GM19324 (cell line): Measurements from ENCODE around the gene BCL11A.
"Not testable (repeated sequence)": the region's sequence is repeated elsewhere in the genome, so short reads cannot be mapped to it uniquely, and the experiment has no call there.

ENCODE experiments used
- ATAC-seq: cut with Tn5 transposase; IDR thresholded peaks from one replicate; pipeline ENCODE4 v1.9.1; 2021; ENCODE audit warnings: mild to moderate bottlenecking, moderate library complexity; ENCODE audit not compliant: unreplicated experiment, low FRiP score

BCL11A gene

GRCh38 chr2:60440767-60441163 lies 112.7 kb downstream of the BCL11A start:
- no peak for ATAC-seq

GRCh38 chr2:60440079-60440766 lies 113.2 kb downstream of the BCL11A start:
- ATAC-seq, result no peak

GRCh38 chr2:60439219-60439974 lies 114.1 kb downstream of the BCL11A start:
- ATAC-seq, result peak; percentile 98

GRCh38 chr2:60438653-60439052 lies 114.8 kb downstream of the BCL11A start:
- ATAC-seq, result no peak

- ATAC-seq, result no peak
Observed at GRCh38 chr2:60438131-60438530, 115.3 kb downstream of the BCL11A start.

GRCh38 chr2:60437080-60437696 lies 116.3 kb downstream of the BCL11A start:
- no peak for ATAC-seq

- ATAC-seq, result no peak
Observed at GRCh38 chr2:60433018-60433596, 120.3 kb downstream of the BCL11A start.

- no peak for ATAC-seq
Observed at GRCh38 chr2:60432035-60432601, 121.3 kb downstream of the BCL11A start.

- no peak for ATAC-seq
Observed at GRCh38 chr2:60429681-60430080, 123.8 kb downstream of the BCL11A start.

- no peak for ATAC-seq
Observed at GRCh38 chr2:60426880-60427279, 126.6 kb downstream of the BCL11A start.

GRCh38 chr2:60426341-60426740 lies 127.1 kb downstream of the BCL11A start:
- no peak for ATAC-seq

GRCh38 chr2:60424233-60424632 lies 129.2 kb downstream of the BCL11A start:
- ATAC-seq, result no peak

- ATAC-seq, result no peak
Observed at GRCh38 chr2:60423505-60423904, 129.9 kb downstream of the BCL11A start.

GRCh38 chr2:60422826-60423483 lies 130.5 kb downstream of the BCL11A start:
- no peak for ATAC-seq

- not testable (repeated sequence) for ATAC-seq
Observed at GRCh38 chr2:60417210-60417609, 136.2 kb downstream of the BCL11A start.

- ATAC-seq, result no peak
Observed at GRCh38 chr2:60416221-60417008, 137.0 kb downstream of the BCL11A start.

GRCh38 chr2:60415814-60416213 lies 137.6 kb downstream of the BCL11A start:
- no peak for ATAC-seq

- ATAC-seq, result no peak
Observed at GRCh38 chr2:60414495-60415138, 138.8 kb downstream of the BCL11A start.

GRCh38 chr2:60413814-60414168 lies 139.7 kb downstream of the BCL11A start:
- peak; percentile 81 for ATAC-seq
